Tibial nerve (tissue), 4 donors: ENCODE measurements around the gene OR1E1.
"Not testable (repeated sequence)": the region's sequence is repeated elsewhere in the genome, so short reads cannot be mapped to it uniquely, and the experiment has no call there.

Source experiments
- CTCF ChIP-seq, 5 experiments: fragments of 200-600 bp in 3 of 5; fragments of 450-650 bp in 2 of 5; sonication (generic) in 3 of 5; IDR thresholded peaks; one replicate each; pipeline ENCODE4 v1.5.1; 2016 to 2019; ENCODE audit warnings: antibody characterized with exemption in 5 of 5, mild to moderate bottlenecking in 3 of 5, moderate library complexity in 2 of 5
- EP300 ChIP-seq, 2 donors: sonication (generic); formaldehyde crosslinking; IDR thresholded peaks; one replicate each; pipeline ENCODE4 v1.6.1; 2017; ENCODE audit warnings: antibody characterized with exemption in 2 of 2, mild to moderate bottlenecking in 1 of 2
- POLR2A ChIP-seq, 2 donors: fragments of 450-650 bp; IDR thresholded peaks; one replicate each; pipeline ENCODE4 v1.6.1; 2017; ENCODE audit warnings: antibody characterized with exemption in 2 of 2, mild to moderate bottlenecking in 2 of 2, moderate library complexity in 2 of 2

- not testable (repeated sequence) for TF ChIP-seq POLR2A, CTCF, EP300 (IDR thresholded peaks at IDR 0.05)
These were observed 14.0 kb upstream of the OR1E1 start for GRCh38 chr17:3412216-3412615.
